AG09309 (cell line): ENCODE measurements around the gene TCF4.
A peak's percentile ranks its signal among the peaks of the same experiment; 100 is the strongest.

Experiments used
- DNase-seq: peaks from one replicate; pipeline ENCODE4 v3.0.0-alpha.2; 2010; ENCODE audit warnings: low read depth
- H3K4me3 ChIP-seq: 2 replicates; pipeline ENCODE4 v1.5.1; 2011; ENCODE audit warnings: mild to moderate bottlenecking, low read depth, low read length, moderate library complexity; ENCODE audit not compliant: control insufficient read depth
- TF ChIP-seq, protein P1 (sequence below): IDR thresholded peaks from 2 replicates; pipeline ENCODE4 v1.5.1; 2011; ENCODE audit warnings: mild to moderate bottlenecking, low read depth, low read length, inconsistent platforms; ENCODE audit not compliant: insufficient read depth, control insufficient read depth; ENCODE audit errors: missing control alignments

TCF4 gene

DNA sequence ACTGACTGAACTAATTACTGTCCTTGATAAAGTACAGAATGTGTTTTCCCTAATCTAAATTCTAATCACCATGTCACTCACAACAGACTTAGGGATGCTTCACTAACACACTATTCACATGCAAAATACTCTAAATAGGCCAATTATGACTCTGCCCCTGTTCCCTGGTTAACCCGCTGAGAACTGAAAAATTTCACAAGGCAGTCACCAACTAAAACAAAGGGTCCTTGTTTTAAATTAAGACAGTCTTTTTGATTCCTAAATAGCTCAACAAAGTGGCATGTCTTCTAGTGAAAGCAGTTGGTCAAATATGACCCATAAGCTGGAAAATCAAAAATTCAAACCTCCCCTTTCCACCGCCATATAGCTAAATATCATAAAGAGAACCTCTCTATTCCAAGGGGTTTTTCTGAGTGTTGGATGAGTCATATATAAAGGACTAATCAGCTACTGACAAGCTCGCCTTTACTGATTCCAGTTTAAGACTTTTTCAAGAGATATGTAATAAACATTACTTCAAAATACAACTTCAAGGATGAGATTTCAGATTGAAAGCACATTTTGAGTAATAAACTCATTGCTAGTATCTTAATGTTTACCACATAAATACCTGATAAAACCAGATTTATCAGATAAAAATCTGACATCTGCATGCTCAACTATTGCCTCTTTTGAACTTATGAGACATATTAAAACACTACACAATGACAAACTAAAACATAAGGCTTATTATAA, 235.8 kb downstream of the TCF4 start:
- TF ChIP-seq, protein P1, sequence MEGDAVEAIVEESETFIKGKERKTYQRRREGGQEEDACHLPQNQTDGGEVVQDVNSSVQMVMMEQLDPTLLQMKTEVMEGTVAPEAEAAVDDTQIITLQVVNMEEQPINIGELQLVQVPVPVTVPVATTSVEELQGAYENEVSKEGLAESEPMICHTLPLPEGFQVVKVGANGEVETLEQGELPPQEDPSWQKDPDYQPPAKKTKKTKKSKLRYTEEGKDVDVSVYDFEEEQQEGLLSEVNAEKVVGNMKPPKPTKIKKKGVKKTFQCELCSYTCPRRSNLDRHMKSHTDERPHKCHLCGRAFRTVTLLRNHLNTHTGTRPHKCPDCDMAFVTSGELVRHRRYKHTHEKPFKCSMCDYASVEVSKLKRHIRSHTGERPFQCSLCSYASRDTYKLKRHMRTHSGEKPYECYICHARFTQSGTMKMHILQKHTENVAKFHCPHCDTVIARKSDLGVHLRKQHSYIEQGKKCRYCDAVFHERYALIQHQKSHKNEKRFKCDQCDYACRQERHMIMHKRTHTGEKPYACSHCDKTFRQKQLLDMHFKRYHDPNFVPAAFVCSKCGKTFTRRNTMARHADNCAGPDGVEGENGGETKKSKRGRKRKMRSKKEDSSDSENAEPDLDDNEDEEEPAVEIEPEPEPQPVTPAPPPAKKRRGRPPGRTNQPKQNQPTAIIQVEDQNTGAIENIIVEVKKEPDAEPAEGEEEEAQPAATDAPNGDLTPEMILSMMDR = no peak
- no peak overlapping the region for H3K4me3 ChIP-seq
- no peak for DNase-seq

DNA sequence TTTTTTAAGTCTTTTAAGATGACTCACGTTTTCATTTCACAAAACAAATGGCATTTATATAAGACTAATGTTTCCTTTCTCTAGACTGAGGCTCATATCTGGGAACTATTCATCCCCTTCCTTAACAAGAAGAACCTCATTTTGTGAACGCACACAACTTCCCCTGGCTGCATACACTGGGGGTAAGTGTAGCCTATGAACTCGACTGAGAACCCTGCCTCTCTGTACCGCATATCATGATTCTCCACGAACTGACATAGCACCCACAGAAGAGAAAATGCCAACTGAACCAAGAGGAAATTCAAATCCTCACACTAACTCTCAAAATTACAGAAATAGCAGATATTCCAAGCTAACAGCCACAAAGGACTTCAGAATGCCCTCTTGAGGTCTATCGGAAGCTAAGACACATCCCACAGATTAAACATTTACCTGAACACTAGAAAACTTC, 236.7 kb downstream of the TCF4 start:
- H3K4me3 ChIP-seq = no peak overlapping the region
- TF ChIP-seq, protein P1 = no peak
- DNase-seq = peak; percentile 4

DNA sequence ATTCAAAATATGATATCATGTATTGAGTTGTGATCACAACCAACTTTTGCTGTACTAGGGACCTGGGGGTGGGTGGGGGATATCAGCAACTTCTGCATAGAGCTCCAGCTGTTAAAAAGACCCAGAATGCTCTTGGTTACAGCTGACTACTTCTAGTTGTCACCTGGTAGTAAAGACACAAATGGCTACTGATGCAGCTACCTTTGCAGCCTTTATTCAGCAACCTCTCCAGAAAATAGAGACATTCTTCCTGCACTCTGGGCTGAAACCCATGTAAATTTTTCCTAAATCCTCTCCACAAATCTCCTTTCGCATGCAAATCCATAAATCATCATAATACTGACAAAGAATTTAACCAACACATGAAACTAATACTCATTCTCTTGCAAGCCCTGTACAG, 238.3 kb downstream of the TCF4 start:
- H3K4me3 ChIP-seq = no peak overlapping the region
- TF ChIP-seq, protein P1 = no peak
- no peak for DNase-seq

DNA sequence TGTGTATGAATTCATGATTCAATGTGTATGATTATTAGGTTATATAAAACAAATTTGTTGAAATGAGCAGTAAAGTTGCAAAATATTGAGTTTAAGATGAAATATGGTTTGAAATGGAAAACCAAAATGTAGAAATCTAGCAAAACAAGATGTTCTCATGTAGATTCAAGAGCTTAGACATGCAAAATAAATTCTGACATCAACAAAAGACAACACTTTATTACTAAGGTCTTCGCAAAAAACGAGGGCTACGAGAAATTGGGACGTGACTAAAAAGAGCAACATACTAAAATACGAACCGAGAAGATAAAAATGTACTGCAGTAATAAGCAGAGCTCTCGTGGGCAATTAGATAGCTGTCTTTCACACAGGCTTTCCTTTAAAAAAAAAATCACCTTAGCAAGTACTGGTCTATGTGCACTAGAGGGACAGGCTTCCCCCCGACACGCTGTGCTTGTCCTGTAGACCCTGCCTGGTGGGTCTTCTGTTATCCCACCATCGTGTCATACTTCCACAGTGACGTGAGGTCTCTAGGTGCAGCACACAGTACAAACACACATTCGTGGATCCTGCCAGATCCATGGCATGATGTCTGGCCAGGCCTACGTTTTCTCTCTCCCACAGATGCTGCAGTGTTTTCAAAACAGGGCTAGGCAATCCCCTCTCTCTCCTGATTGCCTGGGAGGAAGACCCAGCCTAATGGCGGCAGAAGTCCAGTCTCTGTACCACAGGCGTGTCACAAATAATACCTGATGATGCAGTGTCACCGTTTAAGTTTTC, 240.8 kb downstream of the TCF4 start:
- TF ChIP-seq, protein P1 = no peak
- H3K4me3 ChIP-seq = no peak overlapping the region
- DNase-seq = no peak

DNA sequence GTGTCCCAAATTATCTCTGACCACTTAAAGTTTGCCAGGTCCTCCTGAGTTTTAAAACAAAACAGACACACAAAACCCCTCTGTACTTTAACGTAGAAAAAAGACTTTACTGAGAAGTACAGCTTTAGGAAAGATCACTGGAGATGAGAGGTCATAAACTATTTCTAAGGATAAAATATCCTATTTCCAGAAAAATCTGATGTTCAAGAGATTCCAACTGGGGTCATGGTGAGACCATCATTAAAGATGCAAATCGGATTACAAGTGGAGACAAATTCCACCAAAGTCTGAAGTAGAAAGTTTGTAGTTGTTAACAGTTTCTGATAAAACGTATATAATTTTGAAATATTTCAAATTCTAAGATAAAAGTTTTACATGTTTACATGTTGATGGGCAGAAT, 241.6 kb downstream of the TCF4 start:
- DNase-seq = no peak
- TF ChIP-seq, protein P1 = no peak
- H3K4me3 ChIP-seq = no peak overlapping the region

DNA sequence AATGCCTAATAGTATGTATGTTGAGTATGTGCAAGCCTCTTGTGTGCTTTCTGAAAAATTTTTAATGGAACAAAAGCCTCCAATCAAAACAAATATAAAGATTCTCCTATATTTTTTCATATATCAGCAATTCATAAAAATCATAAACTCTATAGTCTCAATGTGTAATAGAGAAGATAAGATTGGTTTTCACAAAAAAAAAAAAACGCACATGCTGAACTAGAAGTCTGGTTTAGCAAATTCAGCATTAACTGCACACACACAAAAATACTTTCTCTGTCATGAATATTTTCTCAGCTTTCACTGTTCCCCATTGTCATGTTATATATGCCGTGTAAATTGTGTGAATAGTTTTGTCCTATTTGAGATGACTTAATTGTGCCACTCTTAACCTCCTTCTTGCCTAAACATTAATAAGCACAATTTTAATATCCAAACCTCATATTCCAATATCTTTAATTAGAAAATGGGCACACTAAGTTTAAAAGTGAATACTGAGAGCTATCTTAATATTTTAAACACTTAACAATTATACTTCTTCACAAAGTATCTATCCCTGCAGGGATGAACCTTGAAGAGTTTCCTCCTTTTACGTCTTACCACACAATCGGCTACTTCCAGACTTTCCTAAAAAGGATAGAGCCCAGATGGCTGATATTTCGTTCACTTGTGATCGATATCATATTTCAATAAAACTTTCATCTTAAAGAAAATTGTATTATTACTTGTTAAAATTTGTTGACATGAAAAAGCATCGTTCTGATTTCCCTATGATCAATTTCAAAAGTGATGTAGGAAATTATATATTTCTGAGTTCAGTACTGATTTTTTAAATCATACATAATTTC, 242.7 kb downstream of the TCF4 start:
- no peak overlapping the region for H3K4me3 ChIP-seq
- DNase-seq = no peak
- TF ChIP-seq, protein P1 = no peak
